Measurements from ENCODE around the gene HDGFL2.
A peak's percentile ranks its signal among the peaks of the same experiment; 100 is the strongest.
"Not testable (repeated sequence)": the region's sequence is repeated elsewhere in the genome, so short reads cannot be mapped to it uniquely, and the experiment has no call there.

Gene HDGFL2

GRCh38 chr19:4537953-4538600 lies 66.0 kb downstream of the HDGFL2 start:
- no peak for DNase-seq

DNA sequence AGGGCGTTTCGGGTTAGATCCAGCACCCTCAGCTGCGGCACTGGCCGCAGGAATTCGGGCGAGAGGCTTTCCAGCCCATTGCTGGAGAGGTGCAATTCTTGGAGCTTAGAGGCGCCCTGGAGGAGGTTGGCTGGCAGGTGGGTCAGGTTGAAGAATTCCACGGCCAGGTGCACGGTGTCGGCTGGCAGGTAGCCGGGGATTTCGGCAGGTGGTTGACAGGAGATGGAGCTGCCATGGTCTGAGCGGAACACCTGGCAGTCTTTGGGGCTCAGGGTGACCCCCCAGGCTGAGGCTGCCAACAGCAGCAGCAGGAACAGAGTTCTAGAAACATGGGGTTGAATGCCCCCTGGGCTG lies 66.5 kb downstream of the HDGFL2 start:
- no peak for DNase-seq

GRCh38 chr19:4539169-4539692 lies 67.1 kb downstream of the HDGFL2 start:
- no peak for DNase-seq

DNA sequence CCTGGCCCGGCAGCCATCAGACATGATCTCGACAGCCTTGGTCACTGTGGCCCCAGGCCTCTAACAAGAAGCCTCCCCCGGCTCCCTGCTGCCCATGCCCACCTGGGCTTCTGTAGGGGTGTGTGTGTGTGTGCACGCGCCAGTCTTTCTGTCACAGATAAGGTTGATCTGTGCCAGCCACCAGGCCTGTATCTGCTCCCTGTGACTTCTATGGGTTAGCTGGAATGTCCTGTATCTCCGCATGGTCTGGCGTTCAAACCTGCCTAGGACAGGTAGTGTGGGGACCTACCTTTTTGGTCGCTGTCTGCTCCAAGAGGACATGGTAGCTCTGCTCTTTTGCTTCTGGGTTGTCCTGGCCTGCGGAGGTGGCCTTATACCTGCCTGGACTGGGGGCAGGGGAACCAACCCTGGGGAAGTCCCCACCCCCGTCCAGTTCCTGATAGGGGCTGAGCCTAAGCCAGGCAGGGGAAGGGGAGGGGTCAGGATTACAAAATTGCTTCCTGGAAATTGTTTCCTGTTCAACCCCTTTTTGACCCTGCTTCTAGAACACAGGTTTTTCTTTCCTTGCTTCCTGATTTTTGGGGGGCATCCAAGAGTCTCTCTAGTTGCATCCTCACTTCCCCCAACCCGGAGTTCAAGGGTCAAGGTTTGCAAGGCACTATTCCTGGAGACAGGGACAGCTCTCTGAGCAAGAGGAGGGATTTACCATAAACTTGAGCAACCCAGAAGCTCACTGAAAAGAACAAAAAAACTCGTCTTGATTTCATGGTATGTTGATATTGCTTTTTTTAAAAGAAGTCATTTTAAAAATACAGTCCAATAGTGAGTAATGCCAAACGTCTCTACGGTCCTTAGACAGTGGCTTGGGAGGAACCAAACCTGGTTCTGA lies 67.8 kb downstream of the HDGFL2 start, which contains the start of gene LRG1:
Gene LRG1, minus strand, starts transcription at position 344 of the 889 bp plus-strand sequence. Its CDS starts 23 bp downstream, at position 321.
- peak; percentile 91 for DNase-seq

DNA sequence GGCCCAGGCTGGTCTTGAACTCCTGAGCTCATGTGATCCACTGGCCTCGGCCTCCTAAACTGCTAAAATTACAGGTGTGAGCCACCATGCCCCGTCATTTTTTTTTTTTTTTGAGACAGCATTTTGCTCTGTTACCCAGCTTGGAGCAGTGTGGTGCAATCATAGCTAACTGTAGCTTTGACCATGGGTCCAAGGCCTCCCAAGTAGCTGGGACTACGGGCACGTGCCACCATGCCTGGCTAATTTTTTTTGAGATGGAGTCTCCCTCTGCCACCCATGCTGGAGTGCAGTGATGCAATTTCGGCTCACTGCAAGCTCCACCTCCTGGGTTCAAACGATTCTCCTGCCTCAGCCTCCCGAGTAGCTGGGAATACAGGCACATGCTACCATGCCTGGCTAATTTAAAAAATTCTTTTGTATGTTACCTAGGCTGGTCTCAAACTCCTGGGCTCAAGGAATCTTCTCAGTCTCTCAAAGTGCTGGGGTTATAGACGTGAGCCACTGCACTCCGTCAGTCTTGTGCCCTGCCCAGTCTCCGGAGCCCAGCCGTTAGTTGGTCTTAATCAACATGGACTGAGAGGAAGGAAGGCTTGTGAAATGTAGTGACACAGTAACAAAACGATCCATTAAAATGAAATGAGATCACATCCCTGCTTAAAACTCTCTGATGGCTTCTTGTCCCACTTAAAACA lies 69.2 kb downstream of the HDGFL2 start:
- DNase-seq = peak; percentile 85

DNA sequence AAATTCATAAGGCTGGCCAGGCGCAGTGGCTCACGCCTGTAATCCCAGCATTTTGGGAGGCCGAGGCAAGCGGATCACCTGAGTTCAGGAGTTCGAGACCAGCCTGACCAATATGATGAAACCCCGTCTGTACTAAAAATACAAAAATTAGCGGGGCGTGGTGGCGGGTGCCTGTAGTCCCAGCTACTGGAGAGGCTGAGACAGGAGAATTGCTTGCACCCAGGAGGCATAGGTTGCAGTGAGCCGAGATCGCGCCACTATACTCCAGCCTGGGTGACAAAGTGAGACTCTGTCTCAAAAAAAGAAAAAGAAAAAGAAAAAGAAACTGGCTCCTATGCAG lies 69.7 kb downstream of the HDGFL2 start:
- not testable (repeated sequence) for DNase-seq

- DNase-seq = peak; percentile 90
These were observed 71.1 kb downstream of the HDGFL2 start for GRCh38 chr19:4542896-4543841.

DNA sequence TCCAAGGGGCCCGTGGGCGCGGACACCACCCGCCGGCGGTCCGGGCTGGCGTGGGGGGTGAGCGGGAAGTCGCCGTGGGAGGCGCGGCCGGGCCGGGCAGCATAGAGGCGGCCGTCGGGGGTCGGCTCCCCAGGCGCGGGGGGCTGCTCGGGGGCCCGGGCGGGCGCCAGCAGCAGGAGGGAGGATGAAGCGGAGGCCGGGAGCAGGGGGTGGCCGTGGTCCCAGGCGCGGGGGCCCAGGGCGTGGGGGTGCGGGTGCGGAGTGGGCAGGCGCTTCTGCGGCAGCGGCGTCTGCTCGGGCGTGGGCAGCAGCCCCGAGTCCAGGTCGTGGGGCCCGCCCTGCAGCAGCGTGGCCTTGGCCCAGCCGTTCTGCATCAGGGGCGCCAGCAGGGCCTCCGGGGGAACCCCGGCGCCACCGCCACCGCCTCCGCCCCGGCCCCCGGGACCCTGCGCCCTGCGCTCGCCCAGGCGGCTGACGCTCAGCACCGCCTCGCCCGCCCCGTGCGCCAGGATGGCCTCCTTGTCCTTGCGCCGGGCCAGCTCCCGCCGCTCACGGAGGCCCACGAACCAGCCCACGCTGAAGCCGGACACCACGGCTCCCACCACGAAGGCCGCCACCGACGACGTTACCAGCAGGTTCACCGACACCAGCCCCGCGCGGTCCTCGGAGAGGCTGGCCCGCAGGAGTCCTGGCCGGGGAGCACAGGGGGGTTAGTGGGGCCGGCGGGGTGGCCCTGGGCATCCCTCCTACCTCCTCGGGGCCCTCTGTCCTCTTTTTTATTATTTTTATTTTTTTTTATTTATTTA lies 71.9 kb downstream of the HDGFL2 start:
- no peak for DNase-seq

DNA sequence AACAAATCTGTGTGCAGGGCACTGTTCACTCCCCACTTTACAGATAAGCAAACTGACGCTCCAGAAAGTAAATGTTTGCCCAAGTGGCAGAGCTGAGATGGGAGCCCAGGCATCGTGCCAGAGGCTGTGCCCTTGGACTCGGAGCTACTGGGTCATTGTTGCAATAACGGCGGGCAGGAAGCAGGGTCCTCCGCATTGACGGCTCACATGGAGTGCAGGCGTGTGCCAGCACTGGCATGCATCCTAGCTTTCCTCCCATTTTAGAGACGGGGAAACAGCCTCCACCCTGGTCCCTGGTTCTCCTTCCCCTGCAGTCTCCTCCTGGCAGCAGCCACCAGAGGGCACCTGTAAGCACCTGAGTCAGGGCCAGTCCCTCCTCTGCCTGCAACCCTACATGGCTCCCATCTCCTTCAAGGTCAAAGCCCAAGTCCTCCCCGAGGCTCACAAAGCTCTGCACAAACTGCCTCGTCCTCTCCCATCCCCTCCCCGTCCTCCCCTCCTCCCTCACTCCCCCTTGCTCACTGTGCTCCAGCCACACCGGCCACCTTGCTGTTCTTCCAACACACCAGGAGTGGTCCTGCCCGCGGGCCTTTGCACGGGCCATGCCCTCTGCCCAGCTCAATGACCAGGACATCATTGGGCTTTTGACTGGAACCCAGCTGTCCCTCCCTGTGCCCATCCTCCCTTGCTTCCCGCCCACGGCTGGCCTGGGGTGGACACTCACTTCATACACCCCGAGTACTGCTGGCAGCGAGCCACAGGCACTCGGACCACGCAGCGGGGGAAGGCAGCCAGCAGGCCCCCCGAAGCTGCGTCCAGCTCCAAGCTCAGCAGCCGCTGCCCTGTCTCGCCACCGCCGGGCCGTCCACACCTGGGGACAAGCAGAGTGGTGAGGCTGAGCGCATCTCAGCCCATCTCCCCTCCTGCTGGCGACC lies 75.5 kb downstream of the HDGFL2 start:
- peak; percentile 38 for DNase-seq

DNA sequence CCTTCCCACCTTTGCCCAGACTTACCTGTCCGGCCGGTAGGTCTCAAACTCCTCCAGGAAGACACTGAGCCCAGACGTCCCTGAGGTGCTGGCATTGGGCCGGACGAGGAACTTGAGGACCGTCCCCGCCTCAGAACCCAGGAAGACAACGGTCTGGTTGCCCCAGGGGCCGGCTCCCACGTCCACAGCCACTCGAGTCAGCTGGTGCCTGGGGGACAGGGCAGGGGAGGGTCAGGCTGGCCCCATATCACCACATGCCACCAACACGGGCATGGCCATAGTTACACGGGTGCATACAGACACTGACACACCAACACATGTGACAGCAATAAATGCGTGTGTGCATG lies 76.1 kb downstream of the HDGFL2 start:
- no peak for DNase-seq

DNA sequence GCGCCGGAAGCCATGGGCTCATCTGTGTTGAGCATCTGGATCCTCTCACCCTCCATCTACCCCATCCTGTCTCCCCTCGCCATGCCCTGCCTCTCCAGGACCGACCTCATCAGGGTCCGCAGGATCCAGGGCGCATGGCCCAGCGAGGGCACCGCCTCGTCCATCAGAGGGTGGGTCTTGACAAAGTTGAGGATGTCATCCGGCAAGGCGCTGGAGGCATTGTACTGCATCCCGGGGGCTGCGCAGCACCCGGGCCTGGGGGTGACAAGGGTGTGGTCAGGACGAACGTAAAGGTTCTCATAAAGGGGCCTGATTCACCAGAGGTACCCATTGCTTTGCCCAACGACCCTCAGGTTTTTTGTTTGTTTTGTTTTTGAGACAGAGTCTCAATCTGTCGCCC lies 77.9 kb downstream of the HDGFL2 start:
- DNase-seq = no peak

DNA sequence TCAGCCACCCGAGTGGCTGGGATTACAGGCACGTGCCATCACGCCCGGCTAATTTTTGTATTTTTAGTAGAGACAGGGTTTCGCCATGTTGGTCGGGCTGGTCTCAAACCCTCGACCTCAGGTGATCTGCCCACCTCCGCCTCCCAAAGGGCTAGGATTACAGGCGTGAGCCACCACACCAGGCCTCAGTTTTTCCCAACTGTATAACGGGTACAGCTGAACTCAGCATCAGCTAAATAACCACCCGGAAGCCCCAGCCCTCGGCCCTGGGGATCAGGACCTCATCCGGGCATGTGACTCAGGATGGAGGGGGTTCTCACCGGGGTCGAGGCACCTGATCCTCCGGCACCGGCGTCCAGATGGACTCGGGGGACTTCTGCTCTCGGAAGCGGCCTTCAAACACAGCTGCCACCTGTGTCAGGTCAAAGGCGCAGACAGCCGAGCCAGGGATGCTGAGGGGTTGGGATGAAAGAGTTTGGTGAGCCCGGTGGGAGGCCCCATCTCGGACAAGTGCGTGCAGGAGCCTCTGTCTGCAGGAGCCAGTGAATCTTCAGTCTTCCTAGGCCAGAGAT lies 78.5 kb downstream of the HDGFL2 start:
- DNase-seq = no peak

Measured in suppressor macrophage treated with lipopolysaccharide for 4 hours (primary cell).